Neural cell (in vitro differentiated cells): Measurements from ENCODE around the gene OCRL.

Experiments
- CTCF ChIP-seq: fragments of 450-650 bp; IDR thresholded peaks from 2 replicates; pipeline ENCODE4 v1.5.1; 2014; ENCODE audit warnings: antibody characterized with exemption, mild to moderate bottlenecking, moderate library complexity; ENCODE audit not compliant: poor library complexity, severe bottlenecking
- REST ChIP-seq: IDR thresholded peaks from 2 replicates; pipeline ENCODE4 v1.6.1; 2012; ENCODE audit warnings: borderline replicate concordance

GRCh38 chrX:129556806-129557315, 16.8 kb downstream of the OCRL start:
- TF ChIP-seq CTCF: no peak
- no peak for TF ChIP-seq REST
